Caco-2 (cell line): ENCODE measurements around the gene MAP2K5. TPM values are rescaled to one million over a fixed set of nuclear protein-coding genes. Genes with fewer than 3 reads are reported as not detected.

Experiments
- BruUV-seq: library from RNA; stranded (reverse); fragments of 400-500 nt; replicated peaks from 2 replicates; lab custom pipeline; 2021; lab: Mats Ljungman, UMichigan
- CTCF ChIA-PET: fragments of 300-600 bp; sonication (Branson Sonifier 250); formaldehyde crosslinking; loops from one replicate; lab custom pipeline; 2022; ENCODE audit warnings: antibody characterized with exemption; lab: Charles Lee
- POLR2A ChIA-PET: fragments of 300-600 bp; sonication (Branson Sonifier 250); formaldehyde crosslinking; loops from one replicate; lab custom pipeline; 2022; ENCODE audit warnings: antibody characterized with exemption; lab: Charles Lee
- DNase-seq, 2 experiments: peaks; one replicate each; pipeline versions ENCODE4 v3.0.0 to v3.0.0-alpha.2; 2020 to 2022
- H3K27me3 ChIP-seq: replicated peaks from 2 replicates; pipeline ENCODE4 v1.6.0; 2011; ENCODE audit warnings: low read length; ENCODE audit not compliant: control insufficient read depth, insufficient read depth
- H3K36me3 ChIP-seq: 2 replicates; pipeline ENCODE4 v1.5.1; 2011; ENCODE audit warnings: low read length; ENCODE audit not compliant: control insufficient read depth, insufficient read depth
- H3K4me1 ChIP-seq: fragments of 250-450 bp; sonication (Bioruptor Pico); 2 replicates; pipeline ENCODE4 v1.5.1; 2020; ENCODE audit warnings: mild to moderate bottlenecking
- H3K4me3 ChIP-seq: 2 replicates; pipeline ENCODE4 v1.5.1; 2011; ENCODE audit warnings: low read depth, mild to moderate bottlenecking, control low read depth, low read length
- H3K9me3 ChIP-seq: fragments of 250-450 bp; sonication (Bioruptor Pico); 2 replicates; pipeline ENCODE4 v1.5.1; 2020; ENCODE audit warnings: mild to moderate bottlenecking, moderate library complexity
- H3K27ac Mint-ChIP-seq: one replicate; pipeline ENCODE4 v1.8.0; 2022; ENCODE audit warnings: mixed read lengths; ENCODE audit not compliant: unreplicated experiment
- H3K27me3 Mint-ChIP-seq: one replicate; pipeline ENCODE4 v1.8.0; 2022; ENCODE audit warnings: mixed read lengths; ENCODE audit not compliant: insufficient read depth, unreplicated experiment
- H3K36me3 Mint-ChIP-seq: one replicate; pipeline ENCODE4 v1.8.0; 2022; ENCODE audit warnings: mild to moderate bottlenecking, mixed read lengths; ENCODE audit not compliant: insufficient read depth, unreplicated experiment
- H3K4me1 Mint-ChIP-seq: one replicate; pipeline ENCODE4 v1.8.0; 2022; ENCODE audit warnings: low read depth, mixed read lengths; ENCODE audit not compliant: unreplicated experiment
- H3K4me3 Mint-ChIP-seq: one replicate; pipeline ENCODE4 v1.8.0; 2022; ENCODE audit warnings: mild to moderate bottlenecking, moderate library complexity, mixed read lengths; ENCODE audit not compliant: unreplicated experiment
- H3K9me3 Mint-ChIP-seq: one replicate; pipeline ENCODE4 v1.8.0; 2022; ENCODE audit warnings: mixed read lengths; ENCODE audit not compliant: unreplicated experiment
- CTCF ChIP-seq, 2 experiments: fragments of 200-600 bp in 1 of 2; IDR thresholded peaks; 1 replicate in 1 of 2; 2 replicates in 1 of 2; pipeline versions ENCODE4 v1.5.1 to v1.8.0; 2011 to 2022; ENCODE audit warnings: antibody characterized with exemption in 1 of 2, control low read depth in 1 of 2, inconsistent platforms in 1 of 2, low read depth in 1 of 2, low read length in 1 of 2, mild to moderate bottlenecking in 1 of 2, moderate library complexity in 1 of 2; ENCODE audit not compliant: insufficient read depth in 1 of 2, severe bottlenecking in 1 of 2, unreplicated experiment in 1 of 2
- intact Hi-C: fragments of 100-400 bp; cut with micrococcal nuclease; formaldehyde crosslinking; loops from one replicate; pipeline ENCODE4 v1.10.0; 2022; ENCODE audit not compliant: unreplicated experiment
- total RNA-seq: library from RNA; stranded (reverse); gene quantifications from 2 replicates; pipeline ENCODE4 v1.2.3, GENCODE V29; 2022

MAP2K5 gene
- total RNA-seq, 1 experiment from 2014 or later, result 12.2 TPM

DNA sequence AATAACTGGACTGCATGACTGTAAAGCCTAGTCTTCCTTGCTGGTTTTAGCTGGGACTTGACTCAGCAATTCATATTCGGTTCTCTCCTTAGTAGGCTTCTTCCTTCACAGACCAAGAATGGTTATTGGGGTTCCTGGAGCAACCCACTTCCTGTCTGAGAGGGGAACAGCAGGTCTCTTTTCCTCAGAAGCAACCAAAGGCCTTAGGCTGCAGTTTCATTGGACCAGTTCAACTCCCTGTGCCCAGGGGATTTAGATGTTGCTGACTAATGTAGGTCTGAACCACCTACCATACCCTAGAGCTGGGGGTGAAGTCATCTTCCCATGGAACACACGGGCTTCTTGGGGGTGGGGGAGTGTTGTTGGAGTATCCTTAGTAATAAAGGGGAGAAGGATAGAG lies 198.8 kb downstream of the MAP2K5 start:
- H3K4me3 ChIP-seq, result no peak overlapping the region
- no peaks in the 10 kb centered on the region for H3K9me3 ChIP-seq
- ChIA-PET POLR2A (no interaction called here), CTCF (no interaction called here)
- DNase-seq, result no peak
- peaks cover 1% of the 10 kb centered on the region for H3K4me1 Mint-ChIP-seq
- intact Hi-C loops, result no loop called here
- H3K36me3 Mint-ChIP-seq, result no peaks in the 10 kb centered on the region
- no peak overlapping the region for H3K27ac Mint-ChIP-seq
- no peaks in the 10 kb centered on the region for H3K9me3 Mint-ChIP-seq
- H3K4me1 ChIP-seq, result peaks cover under 1% of the 10 kb centered on the region; the same call in 1 of the 2 replicates
- H3K4me3 Mint-ChIP-seq, result no peak overlapping the region
- TF ChIP-seq CTCF (IDR thresholded peaks at IDR 0.05; ENCODE audit: insufficient read depth in 1 of 2, low read depth in 1 of 2, low read length in 1 of 2, severe bottlenecking in 1 of 2, unreplicated experiment in 1 of 2), result no peak
- H3K27me3 ChIP-seq, result no peaks in the 10 kb centered on the region
- H3K36me3 ChIP-seq, result no peaks in the 10 kb centered on the region
- no peaks in the 10 kb centered on the region for H3K27me3 Mint-ChIP-seq
- BruUV-seq, result no TSS peak

- no peak for DNase-seq
- no peak overlapping the region for H3K27ac Mint-ChIP-seq
- no peaks in the 10 kb centered on the region for H3K9me3 Mint-ChIP-seq
- H3K9me3 ChIP-seq, result no peaks in the 10 kb centered on the region
- intact Hi-C loops, result no loop called here
- no peaks in the 10 kb centered on the region for H3K36me3 ChIP-seq
- peaks cover 5% of the 10 kb centered on the region; the same call in 1 of the 2 replicates for H3K4me1 ChIP-seq
- BruUV-seq, result no TSS peak
- no peaks in the 10 kb centered on the region for H3K27me3 Mint-ChIP-seq
- H3K4me3 Mint-ChIP-seq, result no peak overlapping the region
- ChIA-PET CTCF (no interaction called here), POLR2A (no interaction called here)
- peaks cover 7% of the 10 kb centered on the region for H3K4me1 Mint-ChIP-seq
- H3K27me3 ChIP-seq, result no peaks in the 10 kb centered on the region
- TF ChIP-seq CTCF (IDR thresholded peaks at IDR 0.05; ENCODE audit: insufficient read depth in 1 of 2, low read depth in 1 of 2, low read length in 1 of 2, severe bottlenecking in 1 of 2, unreplicated experiment in 1 of 2), result no peak
- no peak overlapping the region for H3K4me3 ChIP-seq
- no peaks in the 10 kb centered on the region for H3K36me3 Mint-ChIP-seq
Measured at GRCh38 chr15:67743558-67743957, 201.1 kb downstream of the MAP2K5 start.

DNA sequence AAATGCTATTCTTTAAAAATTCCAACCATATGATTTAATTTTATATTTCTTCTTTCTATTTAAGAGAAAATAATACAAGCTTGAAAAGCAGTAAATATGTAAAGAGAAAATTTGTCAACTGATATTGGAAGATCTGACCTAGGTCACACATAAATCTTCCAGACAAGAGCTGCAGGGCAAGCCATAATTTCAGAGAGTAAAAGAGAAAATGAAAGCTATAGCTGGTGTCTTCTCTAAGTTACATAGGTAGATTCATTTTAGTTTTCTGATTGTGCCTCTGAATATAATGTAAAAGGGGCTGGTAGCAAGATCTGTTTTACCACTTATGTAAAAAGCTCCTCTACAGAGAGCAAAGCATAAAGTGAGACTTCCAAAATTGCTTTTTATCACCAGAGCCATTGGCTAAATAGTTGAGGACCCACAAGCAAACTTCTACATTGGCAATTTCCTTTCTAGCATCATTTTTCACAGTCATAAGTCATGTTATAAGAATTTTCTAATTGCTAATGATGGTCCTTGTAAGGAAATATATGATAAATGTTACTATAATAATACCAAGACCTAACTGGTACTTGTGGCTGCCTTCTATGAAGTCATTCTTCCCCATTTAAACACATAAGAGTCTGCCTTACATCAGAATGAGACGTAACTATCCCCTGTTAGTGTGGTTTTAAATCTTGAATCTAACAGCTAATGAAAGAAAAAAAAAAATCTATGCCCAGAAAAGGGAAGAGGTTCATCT lies 202.0 kb downstream of the MAP2K5 start:
- POLR2A ChIA-PET, result no interaction called here
- Histone ChIP-seq H3K27me3 (no peaks in the 10 kb centered on the region), H3K4me3 (no peak overlapping the region), H3K9me3 (no peaks in the 10 kb centered on the region), H3K4me1 (peaks cover 5% of the 10 kb centered on the region; the same call in 1 of the 2 replicates), H3K36me3 (no peaks in the 10 kb centered on the region)
- no peaks in the 10 kb centered on the region for H3K9me3 Mint-ChIP-seq
- CTCF ChIA-PET, result no interaction called here
- H3K27me3 Mint-ChIP-seq, result no peaks in the 10 kb centered on the region
- TF ChIP-seq CTCF (IDR thresholded peaks at IDR 0.05; ENCODE audit: insufficient read depth in 1 of 2, low read depth in 1 of 2, low read length in 1 of 2, severe bottlenecking in 1 of 2, unreplicated experiment in 1 of 2), result no peak
- BruUV-seq, result no TSS peak
- no peak overlapping the region for H3K4me3 Mint-ChIP-seq
- no peaks in the 10 kb centered on the region for H3K36me3 Mint-ChIP-seq
- peaks cover 7% of the 10 kb centered on the region for H3K4me1 Mint-ChIP-seq
- no peak overlapping the region for H3K27ac Mint-ChIP-seq
- DNase-seq, result no peak
- intact Hi-C loops, result no loop called here
